WI38 (cell line): ENCODE data around the gene ANKRD11.
"Not testable (repeated sequence)": the region's sequence is repeated elsewhere in the genome, so short reads cannot be mapped to it uniquely, and the experiment has no call there.

Experiments used
- H3K4me3 ChIP-seq: 2 replicates; pipeline ENCODE4 v1.5.1; 2011; ENCODE audit warnings: low read depth, mild to moderate bottlenecking, control low read depth, low read length
- CTCF ChIP-seq: IDR thresholded peaks from 2 replicates; pipeline ENCODE4 v1.5.1; 2012; ENCODE audit warnings: low read depth, mild to moderate bottlenecking, control low read depth, low read length

Gene ANKRD11

GRCh38 chr16:89256651-89257254, 233.6 kb downstream of the ANKRD11 start:
- TF ChIP-seq CTCF = no peak
- H3K4me3 ChIP-seq = no peak overlapping the region

- H3K4me3 ChIP-seq = no peak overlapping the region
- no peak for TF ChIP-seq CTCF
These were observed 236.6 kb downstream of the ANKRD11 start for GRCh38 chr16:89253548-89254287.

- H3K4me3 ChIP-seq = no peak overlapping the region; the same call in 1 of the 2 replicates
- no peak for TF ChIP-seq CTCF
These were observed 242.0 kb downstream of the ANKRD11 start for GRCh38 chr16:89248196-89248982.

- H3K4me3 ChIP-seq = peak overlapping the region; percentile 46
These were observed 242.7 kb downstream of the ANKRD11 start for GRCh38 chr16:89247734-89248075.

GRCh38 chr16:89246903-89247733, 243.2 kb downstream of the ANKRD11 start:
- TF ChIP-seq CTCF = no peak

GRCh38 chr16:89246383-89246902, 243.9 kb downstream of the ANKRD11 start:
- peak overlapping the region; percentile 53 for H3K4me3 ChIP-seq
- no peak for TF ChIP-seq CTCF

More at GRCh38 chr16:89246903-89247733, 243.2 kb downstream of the ANKRD11 start:
- H3K4me3 ChIP-seq = peak overlapping the region; percentile 53

GRCh38 chr16:89244754-89245153, 245.6 kb downstream of the ANKRD11 start:
- H3K4me3 ChIP-seq = no peak overlapping the region
- TF ChIP-seq CTCF = no peak

- H3K4me3 ChIP-seq = not testable (repeated sequence)
These were observed 246.1 kb downstream of the ANKRD11 start for GRCh38 chr16:89244264-89244663.
